Hepatocyte (in vitro differentiated cells): ENCODE data around the gene ZMIZ2. TPM values are rescaled to one million over a fixed set of nuclear protein-coding genes. Genes with fewer than 3 reads are reported as not detected.
A peak's percentile ranks its signal among the peaks of the same experiment; 100 is the strongest.

ENCODE experiments used
- DNase-seq: peaks from one replicate; pipeline ENCODE4 v3.0.0-alpha.2; 2016; ENCODE audit warnings: low spot score
- H2AFZ ChIP-seq: fragments of 200-600 bp; sonication (generic); 2 replicates; pipeline ENCODE4 v1.6.0; 2016; ENCODE audit warnings: antibody characterized with exemption, mild to moderate bottlenecking
- H3K27ac ChIP-seq: fragments of 200-600 bp; sonication (generic); 2 replicates; pipeline ENCODE4 v1.5.1; 2016; ENCODE audit warnings: mild to moderate bottlenecking
- H3K27me3 ChIP-seq: fragments of 200-600 bp; sonication (generic); 2 replicates; pipeline ENCODE4 v1.6.1; 2016
- H3K36me3 ChIP-seq: fragments of 200-600 bp; sonication (generic); replicated peaks from 2 replicates; pipeline ENCODE4 v1.5.1; 2016; ENCODE audit warnings: low read depth; ENCODE audit not compliant: insufficient read depth
- H3K4me1 ChIP-seq: fragments of 200-600 bp; sonication (generic); 2 replicates; pipeline ENCODE4 v1.5.1; 2016; ENCODE audit warnings: mild to moderate bottlenecking, moderate library complexity; ENCODE audit not compliant: insufficient read depth
- H3K4me2 ChIP-seq: fragments of 200-600 bp; sonication (generic); 2 replicates; pipeline ENCODE4 v1.6.0; 2016
- H3K4me3 ChIP-seq: fragments of 200-600 bp; sonication (generic); 2 replicates; pipeline ENCODE4 v1.5.1; 2016; ENCODE audit warnings: mild to moderate bottlenecking
- H3K79me2 ChIP-seq: fragments of 200-600 bp; sonication (generic); 2 replicates; pipeline ENCODE4 v1.6.0; 2017; ENCODE audit warnings: mild to moderate bottlenecking
- H3K9me2 ChIP-seq: fragments of 200-600 bp; sonication (generic); replicated peaks from 2 replicates; pipeline ENCODE4 v1.6.0; 2017; ENCODE audit warnings: mild to moderate bottlenecking; ENCODE audit not compliant: insufficient read depth
- H3K9me3 ChIP-seq: fragments of 200-600 bp; sonication (generic); 2 replicates; pipeline ENCODE4 v1.5.1; 2016; ENCODE audit warnings: low read depth, mild to moderate bottlenecking
- H4K20me1 ChIP-seq: fragments of 200-600 bp; sonication (generic); 2 replicates; pipeline ENCODE4 v1.6.0; 2016; ENCODE audit warnings: mild to moderate bottlenecking; ENCODE audit not compliant: insufficient read depth, poor library complexity, severe bottlenecking
- EZH2 ChIP-seq: fragments of 200-600 bp; sonication (generic); IDR thresholded peaks from 2 replicates; pipeline ENCODE4 v1.6.1; 2016; ENCODE audit warnings: antibody characterized with exemption, mild to moderate bottlenecking, borderline replicate concordance
- EZH2phosphoT487 ChIP-seq: fragments of 200-600 bp; sonication (generic); IDR thresholded peaks from one replicate; pipeline ENCODE4 v1.6.1; 2018; ENCODE audit warnings: antibody characterized with exemption, mild to moderate bottlenecking, low read depth, moderate library complexity; ENCODE audit not compliant: unreplicated experiment, severe bottlenecking
- WGBS: methylation state at CpG from one replicate; pipeline ENCODE4 v1.1.6; 2016; ENCODE audit warnings: low lambda C conversion rate; ENCODE audit errors: missing lambda C conversion rate; 5-methylcytosine and 5-hydroxymethylcytosine counted together
- polyA plus RNA-seq: library from polyadenylated mRNA; unstranded; fragments of >200 nt; fragmentation: Nextera tagmentation; extraction: Ambion mirVana; gene quantifications from 2 replicates; pipeline ENCODE4 v1.2.1, GENCODE V29; 2016
- total RNA-seq: library from RNA; depleted of rRNA; stranded (reverse); fragments of >200 nt; gene quantifications from 2 replicates; pipeline ENCODE4 v1.2.3, GENCODE V29; 2014
- TF ChIP-seq, protein P1 (sequence below): fragments of 200-600 bp; sonication (generic); IDR thresholded peaks from 2 replicates; pipeline ENCODE4 v1.5.1; 2016; ENCODE audit warnings: antibody characterized with exemption, mild to moderate bottlenecking; ENCODE audit not compliant: poor library complexity

Gene ZMIZ2
- total and polyA plus RNA-seq, 2 experiments from 2014 or later, result 10.5 to 37.0 TPM

DNA sequence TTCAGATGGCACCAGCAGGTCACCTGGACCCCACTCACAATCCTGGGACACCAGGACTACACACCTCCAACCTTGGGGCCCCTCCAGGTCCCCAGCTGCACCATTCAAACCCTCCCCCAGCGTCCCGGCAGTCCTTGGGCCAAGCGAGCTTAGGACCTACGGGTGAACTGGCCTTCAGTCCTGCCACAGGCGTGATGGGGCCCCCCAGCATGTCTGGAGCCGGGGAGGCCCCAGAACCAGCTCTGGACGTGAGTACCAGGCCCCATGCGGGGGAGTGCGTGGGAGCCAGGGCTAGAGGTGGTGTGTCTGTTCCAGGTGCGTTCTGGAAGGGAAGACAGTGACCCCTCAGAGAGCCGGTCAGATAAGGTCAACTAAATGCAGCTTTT lies 17.8 kb downstream of the ZMIZ2 start:
- H2AFZ ChIP-seq, result no peak overlapping the region
- no peaks in the 10 kb centered on the region for H3K9me3 ChIP-seq
- TF ChIP-seq, protein P1, sequence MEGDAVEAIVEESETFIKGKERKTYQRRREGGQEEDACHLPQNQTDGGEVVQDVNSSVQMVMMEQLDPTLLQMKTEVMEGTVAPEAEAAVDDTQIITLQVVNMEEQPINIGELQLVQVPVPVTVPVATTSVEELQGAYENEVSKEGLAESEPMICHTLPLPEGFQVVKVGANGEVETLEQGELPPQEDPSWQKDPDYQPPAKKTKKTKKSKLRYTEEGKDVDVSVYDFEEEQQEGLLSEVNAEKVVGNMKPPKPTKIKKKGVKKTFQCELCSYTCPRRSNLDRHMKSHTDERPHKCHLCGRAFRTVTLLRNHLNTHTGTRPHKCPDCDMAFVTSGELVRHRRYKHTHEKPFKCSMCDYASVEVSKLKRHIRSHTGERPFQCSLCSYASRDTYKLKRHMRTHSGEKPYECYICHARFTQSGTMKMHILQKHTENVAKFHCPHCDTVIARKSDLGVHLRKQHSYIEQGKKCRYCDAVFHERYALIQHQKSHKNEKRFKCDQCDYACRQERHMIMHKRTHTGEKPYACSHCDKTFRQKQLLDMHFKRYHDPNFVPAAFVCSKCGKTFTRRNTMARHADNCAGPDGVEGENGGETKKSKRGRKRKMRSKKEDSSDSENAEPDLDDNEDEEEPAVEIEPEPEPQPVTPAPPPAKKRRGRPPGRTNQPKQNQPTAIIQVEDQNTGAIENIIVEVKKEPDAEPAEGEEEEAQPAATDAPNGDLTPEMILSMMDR, result no peak
- TF ChIP-seq EZH2phosphoT487, result no peak
- TF ChIP-seq EZH2, result no peak
- no peak overlapping the region for H3K27ac ChIP-seq
- peaks cover 29% of the 10 kb centered on the region for H3K4me1 ChIP-seq
- no peaks in the 10 kb centered on the region for H3K9me2 ChIP-seq
- no peaks in the 10 kb centered on the region for H3K36me3 ChIP-seq
- WGBS, result 97% methylated on average over 11 of the region's 11 CpGs
- no peaks in the 10 kb centered on the region for H3K27me3 ChIP-seq
- no peak overlapping the region for H3K4me3 ChIP-seq
- no peak overlapping the region for H3K4me2 ChIP-seq
- no peak for DNase-seq
- no peaks in the 10 kb centered on the region for H4K20me1 ChIP-seq
- no peaks in the 10 kb centered on the region for H3K79me2 ChIP-seq

- H4K20me1 ChIP-seq, result no peaks in the 10 kb centered on the region
- H3K4me1 ChIP-seq, result peaks cover 29% of the 10 kb centered on the region
- no peak overlapping the region for H3K4me3 ChIP-seq
- peak overlapping the region; percentile 52 for H3K4me2 ChIP-seq
- WGBS, result 92% methylated on average over 19 of the region's 19 CpGs
- H3K79me2 ChIP-seq, result no peaks in the 10 kb centered on the region
- no peak overlapping the region for H2AFZ ChIP-seq
- H3K27me3 ChIP-seq, result no peaks in the 10 kb centered on the region
- TF ChIP-seq EZH2, result no peak
- no peak for TF ChIP-seq EZH2phosphoT487
- TF ChIP-seq, protein P1, result no peak
- no peak for DNase-seq
- no peaks in the 10 kb centered on the region for H3K9me2 ChIP-seq
- peak overlapping the region; percentile 87 for H3K27ac ChIP-seq
- H3K9me3 ChIP-seq, result no peaks in the 10 kb centered on the region
- H3K36me3 ChIP-seq, result no peaks in the 10 kb centered on the region
Observed at GRCh38 chr7:44767134-44767911, 18.7 kb downstream of the ZMIZ2 start.

- no peak overlapping the region for H3K4me3 ChIP-seq
- H4K20me1 ChIP-seq, result no peaks in the 10 kb centered on the region
- H2AFZ ChIP-seq, result no peak overlapping the region
- H3K9me2 ChIP-seq, result no peaks in the 10 kb centered on the region
- WGBS, result 56% methylated on average over 12 of the region's 12 CpGs
- no peaks in the 10 kb centered on the region for H3K27me3 ChIP-seq
- no peaks in the 10 kb centered on the region for H3K36me3 ChIP-seq
- H3K79me2 ChIP-seq, result no peaks in the 10 kb centered on the region
- peak overlapping the region; percentile 87 for H3K27ac ChIP-seq
- TF ChIP-seq EZH2 (no peak), EZH2phosphoT487 (no peak)
- TF ChIP-seq, protein P1, result no peak
- peak; percentile 59 for DNase-seq
- H3K9me3 ChIP-seq, result no peaks in the 10 kb centered on the region
- peaks cover 29% of the 10 kb centered on the region for H3K4me1 ChIP-seq
- peak overlapping the region; percentile 52 for H3K4me2 ChIP-seq
Observed at GRCh38 chr7:44767912-44768627, 19.4 kb downstream of the ZMIZ2 start.
